ENCODE data around the gene ADCK1.

DNA sequence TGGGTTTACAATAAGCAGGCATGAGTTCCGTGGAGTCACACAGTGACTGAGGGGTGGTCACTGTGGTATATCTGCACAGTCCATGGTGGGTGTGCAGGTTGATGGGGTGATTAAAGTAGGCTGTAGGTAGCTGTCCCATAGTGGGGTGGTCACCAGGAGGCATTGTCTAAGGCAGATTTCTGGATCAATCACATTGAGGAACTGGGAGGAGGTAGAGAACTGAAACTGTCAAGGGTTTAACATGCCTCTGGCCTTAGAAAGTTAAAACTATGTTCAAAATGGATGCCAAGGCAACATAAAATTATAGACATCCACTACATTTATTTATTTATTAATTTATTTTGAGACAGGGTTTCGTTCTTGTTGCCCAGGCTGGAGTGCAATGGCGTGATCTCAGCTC, 8.3 kb downstream of the ADCK1 start:
- TF ChIP-seq, protein P1, sequence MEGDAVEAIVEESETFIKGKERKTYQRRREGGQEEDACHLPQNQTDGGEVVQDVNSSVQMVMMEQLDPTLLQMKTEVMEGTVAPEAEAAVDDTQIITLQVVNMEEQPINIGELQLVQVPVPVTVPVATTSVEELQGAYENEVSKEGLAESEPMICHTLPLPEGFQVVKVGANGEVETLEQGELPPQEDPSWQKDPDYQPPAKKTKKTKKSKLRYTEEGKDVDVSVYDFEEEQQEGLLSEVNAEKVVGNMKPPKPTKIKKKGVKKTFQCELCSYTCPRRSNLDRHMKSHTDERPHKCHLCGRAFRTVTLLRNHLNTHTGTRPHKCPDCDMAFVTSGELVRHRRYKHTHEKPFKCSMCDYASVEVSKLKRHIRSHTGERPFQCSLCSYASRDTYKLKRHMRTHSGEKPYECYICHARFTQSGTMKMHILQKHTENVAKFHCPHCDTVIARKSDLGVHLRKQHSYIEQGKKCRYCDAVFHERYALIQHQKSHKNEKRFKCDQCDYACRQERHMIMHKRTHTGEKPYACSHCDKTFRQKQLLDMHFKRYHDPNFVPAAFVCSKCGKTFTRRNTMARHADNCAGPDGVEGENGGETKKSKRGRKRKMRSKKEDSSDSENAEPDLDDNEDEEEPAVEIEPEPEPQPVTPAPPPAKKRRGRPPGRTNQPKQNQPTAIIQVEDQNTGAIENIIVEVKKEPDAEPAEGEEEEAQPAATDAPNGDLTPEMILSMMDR (IDR thresholded peaks at IDR 0.05): no peak
- TF ChIP-seq EZH2 (IDR thresholded peaks at IDR 0.05; ENCODE audit: borderline replicate concordance, insufficient read depth, low read depth, low read length, poor library complexity, severe bottlenecking): no peak

Measured in B cell (primary cell).